Stimulated activated naive CD8-positive, alpha-beta T cell treated with anti-CD3 and anti-CD28 coated beads, Interleukin-15, amount 100 ng/mL, for 72 hours (primary cell): ENCODE measurements around the gene VPS33B.

ENCODE experiments used
- ATAC-seq: fragments of 150-1000 bp; cut with Tn5 transposase; 2 replicates; pipeline ENCODE4 v1.10.0; 2021; ENCODE audit warnings: mild to moderate bottlenecking, moderate library complexity
- DNase-seq, 2 donors: peaks; one replicate each; pipeline ENCODE4 v3.0.0; 2021 to 2022
- H3K27ac Mint-ChIP-seq, 2 donors: one replicate each; pipeline ENCODE4 v1.8.0; 2022; ENCODE audit warnings: mild to moderate bottlenecking in 2 of 2, mixed read lengths in 2 of 2, moderate library complexity in 2 of 2
- H3K27me3 Mint-ChIP-seq: one replicate; pipeline ENCODE4 v1.8.0; 2022; ENCODE audit warnings: mixed read lengths
- H3K4me1 Mint-ChIP-seq: one replicate; pipeline ENCODE4 v1.8.0; 2022; ENCODE audit warnings: mild to moderate bottlenecking, mixed read lengths
- H3K4me3 Mint-ChIP-seq, 2 donors: one replicate each; pipeline ENCODE4 v1.8.0; 2022; ENCODE audit warnings: mild to moderate bottlenecking in 2 of 2, mixed read lengths in 2 of 2, moderate library complexity in 1 of 2
- H3K9me3 Mint-ChIP-seq, 2 donors: one replicate each; pipeline ENCODE4 v1.8.0; 2022; ENCODE audit warnings: mixed read lengths in 2 of 2

The VPS33B gene

GRCh38 chr15:90968434-90968833, 54.0 kb downstream of the VPS33B start:
- no peaks in the 10 kb centered on the region for H3K4me1 Mint-ChIP-seq
- H3K27me3 Mint-ChIP-seq = no peaks in the 10 kb centered on the region
- H3K4me3 Mint-ChIP-seq = no peak overlapping the region
- ATAC-seq = no peak
- H3K27ac Mint-ChIP-seq = no peak overlapping the region
- no peaks in the 10 kb centered on the region for H3K9me3 Mint-ChIP-seq
- DNase-seq = no peak

DNA sequence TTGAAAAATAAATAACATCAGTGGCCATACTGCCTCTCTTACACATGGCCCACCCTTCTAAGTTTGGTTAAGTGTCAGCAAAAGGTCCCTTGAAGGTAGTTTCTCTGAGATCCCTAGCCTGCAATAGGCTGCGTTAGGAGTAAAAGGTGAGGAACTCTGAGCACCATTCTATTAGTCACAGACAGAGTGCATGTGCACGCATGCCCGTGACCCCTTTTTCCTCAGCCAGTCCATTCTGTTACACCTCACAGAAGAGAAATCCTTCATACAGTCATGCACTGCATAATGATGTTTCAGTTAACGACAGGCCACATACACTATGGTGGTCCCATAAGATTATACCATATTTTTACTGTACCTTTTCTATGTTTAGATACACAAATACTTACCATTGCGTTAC, 55.2 kb downstream of the VPS33B start:
- no peak overlapping the region for H3K4me3 Mint-ChIP-seq

GRCh38 chr15:90966262-90966661, 56.1 kb downstream of the VPS33B start:
- no peak overlapping the region for H3K27ac Mint-ChIP-seq
- DNase-seq (no peak), ATAC-seq (no peak)
- no peak overlapping the region for H3K4me3 Mint-ChIP-seq
- H3K27me3 Mint-ChIP-seq = no peaks in the 10 kb centered on the region
- no peaks in the 10 kb centered on the region for H3K9me3 Mint-ChIP-seq
- no peaks in the 10 kb centered on the region for H3K4me1 Mint-ChIP-seq

More for the DNA sequence above, 55.2 kb downstream of the VPS33B start:
- Mint-ChIP-seq H3K27me3 (no peaks in the 10 kb centered on the region), H3K27ac (no peak overlapping the region), H3K4me1 (no peaks in the 10 kb centered on the region), H3K9me3 (no peaks in the 10 kb centered on the region)
- DNase-seq = no peak
- no peak for ATAC-seq

GRCh38 chr15:90962021-90962420, 60.4 kb downstream of the VPS33B start:
- H3K9me3 Mint-ChIP-seq = no peaks in the 10 kb centered on the region
- ATAC-seq = no peak
- H3K27ac Mint-ChIP-seq = peak overlapping the region in 1 of 2 donors; percentile 40
- no peak overlapping the region for H3K4me3 Mint-ChIP-seq
- H3K4me1 Mint-ChIP-seq = peaks cover 13% of the 10 kb centered on the region
- no peak for DNase-seq
- no peaks in the 10 kb centered on the region for H3K27me3 Mint-ChIP-seq

- DNase-seq (no peak), ATAC-seq (no peak)
- Mint-ChIP-seq H3K9me3 (no peaks in the 10 kb centered on the region), H3K4me1 (peaks cover 13% of the 10 kb centered on the region), H3K27ac (peak overlapping the region in 1 of 2 donors; percentile 14), H3K27me3 (no peaks in the 10 kb centered on the region), H3K4me3 (no peak overlapping the region)
These were observed 61.9 kb downstream of the VPS33B start for GRCh38 chr15:90960298-90961091.

DNA sequence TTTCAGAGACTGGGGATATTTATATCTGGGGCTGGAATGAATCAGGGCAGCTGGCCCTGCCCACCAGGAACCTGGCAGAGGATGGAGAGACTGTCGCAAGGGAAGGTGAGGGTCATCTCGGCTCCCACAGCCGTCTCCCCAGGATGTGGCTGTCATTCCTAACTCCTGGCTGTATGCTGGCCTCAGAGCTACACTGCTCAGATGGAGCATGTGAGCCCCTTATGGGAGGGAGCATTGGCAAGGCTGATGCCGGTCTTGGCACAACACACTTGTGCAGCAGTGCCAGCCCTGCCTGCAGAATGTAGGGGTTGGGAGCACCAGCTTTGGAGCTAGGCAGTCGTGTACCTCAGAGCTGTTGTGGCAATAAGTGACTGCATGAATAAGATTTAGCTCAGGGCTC, 62.5 kb downstream of the VPS33B start:
- DNase-seq (no peak), ATAC-seq (no peak)
- H3K27me3 Mint-ChIP-seq = no peaks in the 10 kb centered on the region
- peak overlapping the region in 1 of 2 donors; percentile 30 for H3K27ac Mint-ChIP-seq
- H3K4me3 Mint-ChIP-seq = no peak overlapping the region
- no peaks in the 10 kb centered on the region for H3K9me3 Mint-ChIP-seq
- H3K4me1 Mint-ChIP-seq = peaks cover 13% of the 10 kb centered on the region

DNA sequence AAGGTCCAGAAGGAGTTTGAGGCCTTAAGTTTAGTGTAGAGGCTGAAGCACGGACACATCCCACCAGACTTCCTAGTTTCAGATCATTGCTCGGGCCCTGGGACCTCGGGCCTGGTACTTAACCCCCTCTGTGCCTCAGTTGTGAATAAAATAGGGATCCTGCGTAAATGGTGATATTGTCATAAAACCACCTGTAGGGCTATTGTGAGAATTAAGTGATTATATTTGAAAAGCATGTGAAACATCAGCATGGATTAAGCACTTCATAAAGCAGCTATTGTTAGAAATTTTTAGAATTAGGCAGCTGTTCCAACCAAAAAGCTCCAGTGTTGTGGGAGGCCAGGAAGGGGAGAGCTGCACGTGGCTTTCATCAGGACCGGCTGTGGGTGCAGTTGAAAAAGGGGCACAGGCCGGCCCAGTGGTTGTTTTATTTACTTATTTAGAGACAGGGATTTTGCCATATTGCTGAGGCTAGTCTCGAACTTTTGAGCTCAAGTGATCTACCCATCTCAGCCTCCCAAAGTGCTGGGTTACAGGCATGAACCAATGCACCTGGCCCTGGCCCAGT, 63.3 kb downstream of the VPS33B start:
- no peak for ATAC-seq
- DNase-seq = no peak
- H3K4me3 Mint-ChIP-seq = no peak overlapping the region
- H3K9me3 Mint-ChIP-seq = no peaks in the 10 kb centered on the region
- no peaks in the 10 kb centered on the region for H3K27me3 Mint-ChIP-seq
- H3K27ac Mint-ChIP-seq = peak overlapping the region in 1 of 2 donors; percentile 86
- peaks cover 20% of the 10 kb centered on the region for H3K4me1 Mint-ChIP-seq

GRCh38 chr15:90957791-90958190, 64.6 kb downstream of the VPS33B start:
- no peaks in the 10 kb centered on the region for H3K27me3 Mint-ChIP-seq
- ATAC-seq (no peak), DNase-seq (no peak)
- H3K4me3 Mint-ChIP-seq = peak overlapping the region; percentile 43 to 67
- H3K27ac Mint-ChIP-seq = peak overlapping the region in 1 of 2 donors; percentile 80
- peaks cover 27% of the 10 kb centered on the region for H3K4me1 Mint-ChIP-seq
- H3K9me3 Mint-ChIP-seq = no peaks in the 10 kb centered on the region

- ATAC-seq (no peak), DNase-seq (no peak)
- Mint-ChIP-seq H3K4me3 (peak overlapping the region; percentile 89 to 95), H3K4me1 (peaks cover 27% of the 10 kb centered on the region), H3K27me3 (no peaks in the 10 kb centered on the region), H3K27ac (peak overlapping the region in 1 of 2 donors; percentile 80), H3K9me3 (no peaks in the 10 kb centered on the region)
These were observed 65.2 kb downstream of the VPS33B start for GRCh38 chr15:90957031-90957790.

DNA sequence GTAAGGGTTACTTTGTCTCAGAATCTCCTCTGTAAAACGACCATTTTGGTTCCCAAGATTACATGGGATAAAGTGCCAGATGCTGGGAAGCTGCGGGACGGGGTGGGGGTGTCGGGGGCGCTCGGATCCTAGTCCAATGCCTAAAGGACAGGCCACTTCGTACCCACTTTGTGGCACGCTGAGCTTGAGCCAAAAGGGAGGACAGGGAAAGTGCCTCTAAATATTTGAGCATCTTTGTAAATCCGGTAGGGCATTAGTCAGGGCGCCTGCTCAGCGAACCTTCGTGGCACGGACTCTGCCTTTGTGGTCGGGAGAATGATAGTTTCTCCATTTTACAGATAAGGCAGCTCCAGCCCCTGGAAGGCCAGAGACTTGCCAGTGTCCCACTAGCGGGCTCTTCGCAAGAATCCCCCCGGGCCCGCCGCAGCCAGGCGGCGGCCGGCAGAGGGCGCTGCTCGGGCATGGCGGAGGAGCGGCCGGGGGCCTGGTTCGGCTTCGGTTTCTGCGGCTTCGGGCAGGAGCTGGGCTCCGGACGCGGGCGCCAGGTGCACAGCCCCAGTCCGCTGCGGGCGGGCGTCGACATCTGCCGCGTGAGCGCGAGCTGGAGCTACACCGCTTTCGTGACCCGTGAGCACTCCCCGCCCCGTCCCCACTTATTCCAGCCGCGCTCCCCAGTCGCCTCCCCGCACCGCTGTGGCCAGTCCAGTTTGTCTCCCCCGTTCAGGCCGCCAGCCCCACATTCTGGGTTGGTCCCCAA, 65.9 kb downstream of the VPS33B start:
- Mint-ChIP-seq H3K4me1 (peaks cover 27% of the 10 kb centered on the region), H3K27ac (peak overlapping the region in 1 of 2 donors; percentile 57), H3K27me3 (no peaks in the 10 kb centered on the region), H3K9me3 (no peaks in the 10 kb centered on the region), H3K4me3 (peak overlapping the region; percentile 89 to 95)
- peak; percentile 45 to 52 for DNase-seq
- ATAC-seq = no peak

DNA sequence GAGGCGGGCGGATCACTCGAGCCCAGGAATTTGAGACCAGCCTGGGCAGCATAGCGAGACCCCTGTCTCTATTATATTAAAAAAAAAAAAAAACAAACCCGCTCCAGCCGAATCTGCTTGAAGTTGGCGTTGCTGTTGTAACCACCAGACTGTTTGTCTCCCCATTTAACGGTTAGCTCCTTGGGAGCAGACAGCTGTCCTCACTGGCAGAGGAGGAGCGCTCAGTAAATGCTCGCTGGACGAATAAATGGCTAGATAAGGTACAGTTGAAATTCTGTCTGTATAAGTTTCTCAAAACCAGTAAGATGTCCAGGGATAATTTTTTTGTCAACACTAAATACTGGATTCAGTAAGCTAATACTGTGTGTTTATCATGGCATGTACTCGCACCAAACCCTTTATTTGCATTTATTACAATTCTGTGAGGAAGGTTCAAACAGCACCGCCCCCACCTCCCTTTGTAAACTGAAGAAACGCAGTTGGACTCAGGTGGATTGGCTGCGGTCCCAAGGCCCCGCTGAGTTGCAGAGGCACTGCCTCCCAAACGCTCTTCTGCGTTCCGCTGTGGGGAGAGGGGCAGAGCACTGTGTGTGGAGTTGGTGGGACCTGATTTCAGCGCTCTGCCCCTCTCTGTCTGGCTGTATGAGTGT, 66.6 kb downstream of the VPS33B start:
- Mint-ChIP-seq H3K27me3 (no peaks in the 10 kb centered on the region), H3K27ac (peak overlapping the region; percentile 97 to 100), H3K4me1 (peaks cover 27% of the 10 kb centered on the region), H3K9me3 (no peaks in the 10 kb centered on the region), H3K4me3 (peak overlapping the region; percentile 89 to 95)
- DNase-seq = no peak
- ATAC-seq = no peak

DNA sequence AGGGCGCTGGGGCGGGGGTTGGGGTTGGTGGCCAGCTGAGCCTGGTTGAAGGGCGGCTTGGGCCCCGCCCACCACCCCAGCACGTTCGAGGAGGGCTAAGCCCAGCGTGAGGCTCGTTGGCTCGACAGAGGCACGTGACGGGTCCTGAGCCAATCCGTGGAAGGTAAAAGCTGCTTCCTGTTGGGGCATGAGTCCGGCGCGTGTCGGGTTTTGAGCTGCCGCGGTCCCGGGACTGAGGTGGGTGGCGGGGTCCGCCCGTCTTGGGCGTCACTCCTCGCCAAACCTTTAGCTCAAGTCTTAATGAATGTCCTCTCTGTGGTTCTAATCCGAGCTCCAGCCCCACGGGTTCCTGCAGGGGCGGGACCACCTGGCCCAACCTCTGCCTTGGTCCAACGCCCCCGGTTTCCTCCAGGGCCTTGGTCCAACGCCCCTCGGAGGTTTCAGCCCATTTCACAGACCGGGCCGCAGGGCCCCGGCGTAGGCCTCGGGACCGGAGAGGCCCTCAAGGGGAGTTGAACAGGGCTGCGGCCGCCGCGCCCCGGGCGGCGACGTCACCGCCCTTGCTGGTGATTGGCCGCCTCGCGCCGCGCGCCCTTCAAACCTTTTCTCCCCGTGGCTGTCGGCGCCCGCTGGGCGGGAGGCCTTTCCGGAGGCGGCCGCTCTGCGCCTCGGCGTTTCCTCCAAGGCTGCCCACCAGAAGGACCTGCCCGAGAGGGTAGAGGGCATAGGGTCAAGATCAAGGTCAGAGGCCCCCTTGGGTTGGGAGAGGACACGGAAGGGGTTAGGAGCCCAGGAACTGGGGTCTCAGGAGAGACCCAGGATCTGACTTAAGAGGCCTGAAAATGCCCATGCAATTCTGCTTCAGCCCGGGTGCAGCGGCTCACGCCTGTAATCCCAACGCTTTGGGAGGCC, 67.4 kb downstream of the VPS33B start, which contains the start of gene RCCD1:
TSS of gene RCCD1 (plus strand) at position 173 of the 912 bp plus-strand sequence. CDS start 1,851 bp downstream, outside the sequence.
- H3K4me1 Mint-ChIP-seq = peaks cover 27% of the 10 kb centered on the region
- H3K4me3 Mint-ChIP-seq = peak within 1 kb of the TSS; percentile 89 to 95
- peak within 1 kb of the TSS; percentile 97 to 100 for H3K27ac Mint-ChIP-seq
- DNase-seq (peak; percentile 86 to 94), ATAC-seq (peak; percentile 95)
- no peaks in the 10 kb centered on the region for H3K9me3 Mint-ChIP-seq
- H3K27me3 Mint-ChIP-seq = no peaks in the 10 kb centered on the region

DNA sequence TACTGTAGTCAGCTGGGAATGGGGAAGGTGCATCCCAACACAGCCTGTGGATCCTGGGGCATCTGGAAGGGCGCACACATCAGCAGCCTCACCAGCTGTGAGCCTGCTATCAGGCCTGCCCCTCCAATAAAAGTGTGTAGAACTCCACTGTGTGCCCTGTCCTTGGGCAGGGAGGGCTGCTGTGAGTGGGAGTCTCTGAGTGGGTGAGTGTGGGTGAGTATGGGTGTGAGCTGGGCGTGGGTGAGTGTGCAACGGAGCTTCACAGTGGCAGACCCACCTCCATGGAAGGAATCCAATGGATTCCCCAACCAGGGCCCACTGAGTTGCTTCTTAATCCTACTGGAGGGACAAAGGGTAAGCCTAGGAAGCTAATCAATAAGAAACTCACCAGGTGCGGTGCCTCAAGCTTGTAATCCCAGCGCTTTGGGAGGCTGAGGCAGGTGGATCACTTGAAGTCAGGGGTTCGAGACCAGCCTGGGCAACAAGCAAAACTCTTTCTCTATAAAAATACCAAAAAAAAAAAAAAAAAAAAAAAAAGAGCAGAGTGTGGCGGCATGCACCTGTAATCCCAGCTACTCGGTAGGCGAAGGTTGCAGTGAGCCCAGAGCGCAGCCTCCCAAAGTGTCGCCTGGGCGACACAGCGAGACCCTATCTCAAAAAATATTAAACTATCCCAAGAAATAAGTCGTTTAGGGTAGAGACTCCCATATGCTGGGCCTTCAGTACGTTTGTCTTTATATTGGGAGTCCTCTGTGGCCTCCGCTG, 68.3 kb downstream of the VPS33B start:
- H3K27me3 Mint-ChIP-seq = no peaks in the 10 kb centered on the region
- H3K9me3 Mint-ChIP-seq = no peaks in the 10 kb centered on the region
- H3K4me3 Mint-ChIP-seq = peak overlapping the region; percentile 89 to 95
- ATAC-seq (no peak), DNase-seq (no peak)
- peaks cover 20% of the 10 kb centered on the region for H3K4me1 Mint-ChIP-seq
- H3K27ac Mint-ChIP-seq = peak overlapping the region; percentile 97 to 100
